ENCODE data around the gene NRG3. TPM values are rescaled to one million over a fixed set of nuclear protein-coding genes. Genes with fewer than 3 reads are reported as not detected.

NRG3 gene
- total and polyA plus RNA-seq, 2 of the 4 experiments (the other 2 are of a cell fraction): not detected

- ChIA-PET POLR2A (ENCODE audit: unreplicated experiment) (no interaction called here), CTCF (no interaction called here)
- TF ChIP-seq USF2 (IDR thresholded peaks at IDR 0.05; ENCODE audit: low read depth, low read length): no peak
- TF ChIP-seq RAD21 (IDR thresholded peaks at IDR 0.05; ENCODE audit: low read length): no peak
- TF ChIP-seq FOS (IDR thresholded peaks at IDR 0.05; ENCODE audit: low read depth, low read length): no peak
- TF ChIP-seq RCOR1 (IDR thresholded peaks at IDR 0.05; ENCODE audit: insufficient replicate concordance, low read length): no peak
- TF ChIP-seq CHD1 (IDR thresholded peaks at IDR 0.05; ENCODE audit: low read depth, low read length): no peak
- no peak for TF ChIP-seq MAZ (IDR thresholded peaks at IDR 0.05; ENCODE audit: borderline replicate concordance, low read depth, low read length)
- TF ChIP-seq POLR2A (IDR thresholded peaks at IDR 0.05; ENCODE audit: low read depth, low read length): no peak
- no peak for TF ChIP-seq NFE2L2 (IDR thresholded peaks at IDR 0.05; ENCODE audit: low read depth, low read length)
- no peak for TF ChIP-seq ELK1 (IDR thresholded peaks at IDR 0.05; ENCODE audit: borderline replicate concordance, low read depth, low read length)
- TF ChIP-seq SMC3 (IDR thresholded peaks at IDR 0.05; ENCODE audit: low read depth, low read length): no peak
- no peak for TF ChIP-seq CEBPB (IDR thresholded peaks at IDR 0.05; ENCODE audit: low read depth, low read length)
- no peak for TF ChIP-seq MXI1 (IDR thresholded peaks at IDR 0.05; ENCODE audit: borderline replicate concordance, low read depth, low read length)
- no peak overlapping the region for H3K9ac ChIP-seq (ENCODE audit: low read depth, low read length)
- in situ Hi-C loops (cut with MboI; ENCODE audit: low sequenced_read_pairs): no loop called here
- no peak overlapping the region for H2AK9ac ChIP-seq (replicated peaks; ENCODE audit: low read depth, low read length, poor library complexity)
- no peak overlapping the region for H2BK5ac ChIP-seq (ENCODE audit: low read depth, low read length, poor library complexity, severe bottlenecking)
- H3K27ac ChIP-seq (ENCODE audit: insufficient read depth, low read length): no peak overlapping the region
- H3K4me1 ChIP-seq (ENCODE audit: control insufficient read depth, insufficient read depth, low read length): no peaks in the 10 kb centered on the region
- H3K4ac ChIP-seq (ENCODE audit: low read depth, low read length): no peak overlapping the region
- no peak overlapping the region for H3K4me3 ChIP-seq (ENCODE audit: insufficient read depth, low read depth, low read length)
- H2BK15ac ChIP-seq (ENCODE audit: low read depth, low read length): no peak overlapping the region
- no peak overlapping the region for H2AK5ac ChIP-seq (ENCODE audit: low read depth, low read length)
- no peak overlapping the region for H4K91ac ChIP-seq (ENCODE audit: insufficient read depth, low read depth, low read length)
- no peak overlapping the region for H3K56ac ChIP-seq (ENCODE audit: extremely low read depth, insufficient read depth, low read length)
- H2BK120ac ChIP-seq (ENCODE audit: low read depth, low read length): no peak overlapping the region
- no peaks in the 10 kb centered on the region for H4K20me1 ChIP-seq (ENCODE audit: insufficient read depth, low read length)
- no peaks in the 10 kb centered on the region for H3K36me3 ChIP-seq (ENCODE audit: control insufficient read depth, insufficient read depth, low read length)
- no peaks in the 10 kb centered on the region for H3K79me1 ChIP-seq (ENCODE audit: low read depth in 1 of 2, low read length in 2 of 2)
- peaks cover 8% of the 10 kb centered on the region for H3K9me3 ChIP-seq (ENCODE audit: control insufficient read depth, insufficient read depth, low read length)
- no peak overlapping the region for H2AFZ ChIP-seq (replicated peaks; ENCODE audit: low read length, poor library complexity)
- dilution Hi-C loops (cut with HindIII; ENCODE audit: low sequenced_read_pairs, unreplicated experiment): no loop called here
- no peaks in the 10 kb centered on the region for H3K27me3 ChIP-seq (ENCODE audit: control insufficient read depth, insufficient read depth, low read length)
- no peak overlapping the region for H3K23ac ChIP-seq (ENCODE audit: low read depth, low read length)
- no peak overlapping the region for H3K18ac ChIP-seq (ENCODE audit: low read depth, low read length)
- DNase-seq (no peak), ATAC-seq (ENCODE audit: low read depth) (no peak)
- no peak overlapping the region for H2BK20ac ChIP-seq (ENCODE audit: low read depth, low read length)
- H3K9me1 ChIP-seq (ENCODE audit: insufficient read depth, low read length): no peaks in the 10 kb centered on the region
- no TSS peak for BruUV-seq (replicated peaks)
- H3K14ac ChIP-seq (replicated peaks; ENCODE audit: low read depth, low read length): no peak overlapping the region
- no peak overlapping the region for H4K8ac ChIP-seq (ENCODE audit: low read depth in 2 of 2, low read length in 2 of 2)
- H3K4me2 ChIP-seq (ENCODE audit: low read depth, low read length): no peak overlapping the region
- no peak overlapping the region for H4K5ac ChIP-seq (ENCODE audit: low read depth, low read length)
- WGBS, 2 experiments (ENCODE audit: extremely low coverage in 2 of 2, insufficient read length in 1 of 2): no CpG with 5 or more reads among the region's 2 CpGs
- intact Hi-C loops (cut with micrococcal nuclease): no loop called here
Observed at GRCh38 chr10:82399850-82400249, 524.9 kb downstream of the NRG3 start.

Data from IMR-90 (cell line).